H1 (cell line): ENCODE data around the gene RPP30. TPM values are rescaled to one million over a fixed set of nuclear protein-coding genes. Genes with fewer than 3 reads are reported as not detected.

ENCODE experiments used
- BCL11A ChIP-seq, 2 experiments: IDR thresholded peaks; one replicate each; pipeline ENCODE4 v1.6.1; 2011; ENCODE audit warnings: low read depth in 2 of 2, low read length in 2 of 2, mild to moderate bottlenecking in 2 of 2
- BRCA1 ChIP-seq: IDR thresholded peaks from 2 replicates; pipeline ENCODE4 v1.6.1; 2012; ENCODE audit warnings: low read depth, low read length, improper control_type of control experiment
- CREB1 ChIP-seq: IDR thresholded peaks from 2 replicates; pipeline ENCODE4 v1.6.1; 2012; ENCODE audit warnings: inconsistent platforms
- EP300 ChIP-seq, 2 experiments: IDR thresholded peaks; 1 replicate in 1 of 2; 2 replicates in 1 of 2; pipeline ENCODE4 v1.6.1; 2011 to 2012; ENCODE audit warnings: low read depth in 2 of 2, low read length in 2 of 2, mild to moderate bottlenecking in 2 of 2, borderline replicate concordance in 1 of 2, inconsistent platforms in 1 of 2, moderate library complexity in 1 of 2
- EZH2 ChIP-seq: fragments of 200-600 bp; sonication (generic); IDR thresholded peaks from 2 replicates; pipeline ENCODE4 v1.7.1; 2012; ENCODE audit warnings: low read depth, mild to moderate bottlenecking, moderate library complexity, low read length, inconsistent platforms; ENCODE audit not compliant: severe bottlenecking
- GABPA ChIP-seq: IDR thresholded peaks from 2 replicates; pipeline ENCODE4 v1.6.1; 2011; ENCODE audit warnings: mild to moderate bottlenecking, low read length, moderate library complexity, borderline replicate concordance; ENCODE audit not compliant: insufficient read depth
- JUND ChIP-seq: IDR thresholded peaks from 2 replicates; pipeline ENCODE4 v1.6.1; 2011; ENCODE audit warnings: mild to moderate bottlenecking, improper control_type of control experiment, low read length
- POLR2A ChIP-seq, 2 experiments: IDR thresholded peaks; 1 replicate in 1 of 2; 2 replicates in 1 of 2; pipeline ENCODE4 v1.6.1; 2011; ENCODE audit warnings: low read depth in 2 of 2, low read length in 2 of 2, mild to moderate bottlenecking in 2 of 2; ENCODE audit errors: control extremely low read depth in 1 of 2
- RAD21 ChIP-seq, 2 experiments: IDR thresholded peaks in 1 of 2; conservative IDR thresholded peaks in 1 of 2; 2 replicates each; pipeline ENCODE4 v1.6.1; 2011; ENCODE audit warnings: low read depth in 2 of 2, low read length in 2 of 2, improper control_type of control experiment in 1 of 2, inconsistent platforms in 1 of 2, mild to moderate bottlenecking in 1 of 2, moderate library complexity in 1 of 2
- RBBP5 ChIP-seq: IDR thresholded peaks from 2 replicates; pipeline ENCODE4 v1.7.1; 2012; ENCODE audit warnings: low read depth, mild to moderate bottlenecking, inconsistent platforms, low read length, moderate library complexity, borderline replicate concordance
- RXRA ChIP-seq: IDR thresholded peaks from 2 replicates; pipeline ENCODE4 v1.6.1; 2011; ENCODE audit warnings: low read depth, mild to moderate bottlenecking, low read length, moderate library complexity; ENCODE audit not compliant: insufficient read depth
- SIRT6 ChIP-seq: IDR thresholded peaks from one replicate; pipeline ENCODE4 v1.7.1; 2012; ENCODE audit warnings: low read length, inconsistent platforms
- SIX5 ChIP-seq: IDR thresholded peaks from 2 replicates; pipeline ENCODE4 v1.6.1; 2011; ENCODE audit warnings: mild to moderate bottlenecking, low read depth, low read length
- SP1 ChIP-seq: IDR thresholded peaks from 2 replicates; pipeline ENCODE4 v1.6.1; 2011; ENCODE audit warnings: low read depth, low read length
- SUZ12 ChIP-seq: fragments of 200-600 bp; sonication (generic); IDR thresholded peaks from 2 replicates; pipeline ENCODE4 v1.6.1; 2012; ENCODE audit warnings: mild to moderate bottlenecking, inconsistent platforms, low read length, moderate library complexity, mixed read lengths
- polyA plus RNA-seq, 7 experiments: library from polyadenylated mRNA; depleted of rRNA in 3 of 7; stranded (reverse) in 5 of 7; unstranded in 2 of 7; fragments of >200 nt in 5 of 7; fragments of 200-250 nt in 2 of 7; gene quantifications; 1 replicate in 5 of 7; 2 replicates in 1 of 7; 4 replicates in 1 of 7; pipeline versions ENCODE4 v1.2.1 to v1.2.3, GENCODE V29; 2011 to 2013; ENCODE audit warnings: missing spikeins in 2 of 7, mixed read lengths in 2 of 7
- total RNA-seq: library from RNA; stranded (reverse); fragmentation: NEBNext Ultra II Directional; extraction: Animal tissue kit (Norgen Biotek cat#: 25700); gene quantifications from 2 replicates; pipeline ENCODE4 v1.2.1, GENCODE V29; 2021
- TF ChIP-seq, protein P1 (sequence below): IDR thresholded peaks from 2 replicates; pipeline ENCODE4 v1.6.1; 2012; ENCODE audit warnings: inconsistent platforms
- TF ChIP-seq, protein P2 (sequence below): IDR thresholded peaks from 2 replicates; pipeline ENCODE4 v1.6.1; 2011; ENCODE audit warnings: low read depth, mild to moderate bottlenecking, low read length; ENCODE audit not compliant: insufficient read depth
- TF ChIP-seq, protein P3 (sequence below), 3 experiments: IDR thresholded peaks; 1 replicate in 2 of 3; 2 replicates in 1 of 3; pipeline versions ENCODE4 v1.5.1 to v1.6.1; 2011; ENCODE audit warnings: low read length in 3 of 3, mild to moderate bottlenecking in 3 of 3, inconsistent platforms in 2 of 3, low read depth in 1 of 3, moderate library complexity in 1 of 3; ENCODE audit not compliant: insufficient read depth in 1 of 3; ENCODE audit errors: control extremely low read depth in 1 of 3
- TF ChIP-seq, protein P4 (sequence below): IDR thresholded peaks from 2 replicates; pipeline ENCODE4 v1.6.1; 2011; ENCODE audit warnings: low read length, improper control_type of control experiment

RPP30 gene
- total and polyA plus RNA-seq, 2 of the 8 experiments (the other 6 are each of a cell fraction or from before 2014, with no cell fraction given) = 38.9 to 79.7 TPM

DNA sequence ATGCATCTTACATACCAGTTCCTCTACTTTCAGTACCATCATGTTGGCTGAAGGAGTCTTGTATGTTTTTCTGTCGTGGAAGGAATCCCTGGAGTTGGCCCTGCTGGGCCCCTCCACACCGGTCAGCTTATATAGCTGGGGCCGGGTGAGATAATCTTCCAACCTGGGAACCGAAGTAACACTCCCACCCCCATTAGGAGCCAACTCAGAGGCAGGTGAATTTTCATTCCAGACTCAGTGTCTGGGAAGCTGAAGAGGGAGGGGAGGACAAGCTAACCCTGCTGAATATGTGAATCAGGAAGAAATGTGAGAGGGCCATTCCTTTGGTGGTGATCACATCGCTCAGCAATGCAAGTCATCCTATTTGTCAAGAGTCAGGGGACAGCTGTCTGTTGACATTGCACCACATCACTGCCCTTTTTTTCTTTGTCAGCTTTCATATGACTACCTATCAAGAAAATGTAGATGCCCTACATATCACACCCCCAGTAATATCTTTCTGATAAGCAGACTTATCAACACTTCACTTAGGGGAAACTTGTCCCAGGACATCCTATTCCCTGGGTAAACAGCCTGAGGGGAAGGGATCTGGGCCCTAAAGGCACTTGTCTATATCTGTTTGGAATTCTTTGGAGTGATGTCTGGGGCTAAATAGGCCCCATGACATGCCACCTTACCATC lies 49.4 kb downstream of the RPP30 start, which contains the start of gene ANKRD1 (continued):
- TF ChIP-seq RXRA (no peak), GABPA (no peak), BCL11A (IDR thresholded peaks at IDR 0.05; ENCODE audit: low read depth in 2 of 2, low read length in 2 of 2) (no peak), SIRT6 (no peak), POLR2A (IDR thresholded peaks at IDR 0.05; ENCODE audit: control extremely low read depth in 1 of 2, low read depth in 2 of 2, low read length in 2 of 2) (no peak), SUZ12 (peak; percentile 47; the same call in 1 of the 2 replicates), EZH2 (peak; percentile 6), CREB1 (no peak), EP300 (IDR thresholded peaks at IDR 0.05; ENCODE audit: borderline replicate concordance in 1 of 2, low read depth in 2 of 2, low read length in 2 of 2) (no peak), BRCA1 (no peak), RBBP5 (no peak), RAD21 (IDR thresholded peaks at IDR 0.05 in 1 of 2, conservative IDR thresholded peaks at IDR 0.05 in 1 of 2; ENCODE audit: low read depth in 2 of 2, low read length in 2 of 2) (no peak), SP1 (no peak), JUND (peak; percentile 94), SIX5 (no peak)
- TF ChIP-seq, protein P1, sequence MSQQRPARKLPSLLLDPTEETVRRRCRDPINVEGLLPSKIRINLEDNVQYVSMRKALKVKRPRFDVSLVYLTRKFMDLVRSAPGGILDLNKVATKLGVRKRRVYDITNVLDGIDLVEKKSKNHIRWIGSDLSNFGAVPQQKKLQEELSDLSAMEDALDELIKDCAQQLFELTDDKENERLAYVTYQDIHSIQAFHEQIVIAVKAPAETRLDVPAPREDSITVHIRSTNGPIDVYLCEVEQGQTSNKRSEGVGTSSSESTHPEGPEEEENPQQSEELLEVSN = no peak
- TF ChIP-seq, protein P2, sequence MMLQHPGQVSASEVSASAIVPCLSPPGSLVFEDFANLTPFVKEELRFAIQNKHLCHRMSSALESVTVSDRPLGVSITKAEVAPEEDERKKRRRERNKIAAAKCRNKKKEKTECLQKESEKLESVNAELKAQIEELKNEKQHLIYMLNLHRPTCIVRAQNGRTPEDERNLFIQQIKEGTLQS = 0 out of 2 replicates have a peak, but pooled peaks have one; percentile 17
- TF ChIP-seq, protein P3, sequence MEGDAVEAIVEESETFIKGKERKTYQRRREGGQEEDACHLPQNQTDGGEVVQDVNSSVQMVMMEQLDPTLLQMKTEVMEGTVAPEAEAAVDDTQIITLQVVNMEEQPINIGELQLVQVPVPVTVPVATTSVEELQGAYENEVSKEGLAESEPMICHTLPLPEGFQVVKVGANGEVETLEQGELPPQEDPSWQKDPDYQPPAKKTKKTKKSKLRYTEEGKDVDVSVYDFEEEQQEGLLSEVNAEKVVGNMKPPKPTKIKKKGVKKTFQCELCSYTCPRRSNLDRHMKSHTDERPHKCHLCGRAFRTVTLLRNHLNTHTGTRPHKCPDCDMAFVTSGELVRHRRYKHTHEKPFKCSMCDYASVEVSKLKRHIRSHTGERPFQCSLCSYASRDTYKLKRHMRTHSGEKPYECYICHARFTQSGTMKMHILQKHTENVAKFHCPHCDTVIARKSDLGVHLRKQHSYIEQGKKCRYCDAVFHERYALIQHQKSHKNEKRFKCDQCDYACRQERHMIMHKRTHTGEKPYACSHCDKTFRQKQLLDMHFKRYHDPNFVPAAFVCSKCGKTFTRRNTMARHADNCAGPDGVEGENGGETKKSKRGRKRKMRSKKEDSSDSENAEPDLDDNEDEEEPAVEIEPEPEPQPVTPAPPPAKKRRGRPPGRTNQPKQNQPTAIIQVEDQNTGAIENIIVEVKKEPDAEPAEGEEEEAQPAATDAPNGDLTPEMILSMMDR (IDR thresholded peaks at IDR 0.05; ENCODE audit: control extremely low read depth in 1 of 3, insufficient read depth in 1 of 3, low read depth in 1 of 3, low read length in 3 of 3) = no peak
- TF ChIP-seq, protein P4, sequence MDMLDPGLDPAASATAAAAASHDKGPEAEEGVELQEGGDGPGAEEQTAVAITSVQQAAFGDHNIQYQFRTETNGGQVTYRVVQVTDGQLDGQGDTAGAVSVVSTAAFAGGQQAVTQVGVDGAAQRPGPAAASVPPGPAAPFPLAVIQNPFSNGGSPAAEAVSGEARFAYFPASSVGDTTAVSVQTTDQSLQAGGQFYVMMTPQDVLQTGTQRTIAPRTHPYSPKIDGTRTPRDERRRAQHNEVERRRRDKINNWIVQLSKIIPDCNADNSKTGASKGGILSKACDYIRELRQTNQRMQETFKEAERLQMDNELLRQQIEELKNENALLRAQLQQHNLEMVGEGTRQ = no peak
